ENCODE measurements around the gene KIF19.

The KIF19 gene

GRCh38 chr17:74304184-74304583 lies 21.8 kb upstream of the KIF19 start:
- ATAC-seq = no peak
- no peak for DNase-seq

- DNase-seq (no peak), ATAC-seq (peak; percentile 38)
Observed at GRCh38 chr17:74305865-74306654, 20.0 kb upstream of the KIF19 start.

- ATAC-seq (no peak), DNase-seq (no peak)
Observed at GRCh38 chr17:74307984-74308773, 17.8 kb upstream of the KIF19 start.

GRCh38 chr17:74309902-74310301 lies 16.1 kb upstream of the KIF19 start:
- ATAC-seq (no peak), DNase-seq (no peak)

- DNase-seq (no peak), ATAC-seq (no peak)
Observed at GRCh38 chr17:74314877-74315276, 11.1 kb upstream of the KIF19 start.

- no peak for ATAC-seq
- DNase-seq = no peak
Observed at GRCh38 chr17:74316220-74316619, 9.8 kb upstream of the KIF19 start.

- ATAC-seq = no peak
Observed at GRCh38 chr17:74317071-74317470, 9.0 kb upstream of the KIF19 start.

GRCh38 chr17:74318391-74318790 lies 7.6 kb upstream of the KIF19 start:
- DNase-seq = no peak
- ATAC-seq = no peak

More at GRCh38 chr17:74317071-74317470, 9.0 kb upstream of the KIF19 start:
- no peak for DNase-seq

GRCh38 chr17:74324521-74324920 lies 1.5 kb upstream of the KIF19 start:
- DNase-seq = no peak
- no peak for ATAC-seq

GRCh38 chr17:74325376-74325742 lies 667 bp upstream of the KIF19 start:
- ATAC-seq (no peak), DNase-seq (no peak)

- DNase-seq (no peak), ATAC-seq (no peak)
Observed at GRCh38 chr17:74326506-74326905, 480 bp downstream of the KIF19 start.

GRCh38 chr17:74328487-74328886 lies 2.5 kb downstream of the KIF19 start:
- DNase-seq = no peak
- ATAC-seq = no peak

- DNase-seq = no peak
- ATAC-seq = no peak
Observed at GRCh38 chr17:74329378-74329777, 3.4 kb downstream of the KIF19 start.

GRCh38 chr17:74330446-74330845 lies 4.4 kb downstream of the KIF19 start:
- no peak for ATAC-seq

GRCh38 chr17:74332017-74332650 lies 6.1 kb downstream of the KIF19 start:
- no peak for ATAC-seq
- DNase-seq = no peak

More at GRCh38 chr17:74330446-74330845, 4.4 kb downstream of the KIF19 start:
- DNase-seq = no peak

GRCh38 chr17:74332763-74333283 lies 6.8 kb downstream of the KIF19 start:
- ATAC-seq = no peak
- no peak for DNase-seq

GRCh38 chr17:74334393-74335039 lies 8.5 kb downstream of the KIF19 start:
- DNase-seq = no peak

GRCh38 chr17:74335529-74336062 lies 9.6 kb downstream of the KIF19 start:
- DNase-seq (no peak), ATAC-seq (no peak)

More at GRCh38 chr17:74334393-74335039, 8.5 kb downstream of the KIF19 start:
- ATAC-seq = no peak

GRCh38 chr17:74336307-74336706 lies 10.3 kb downstream of the KIF19 start:
- ATAC-seq = no peak
- no peak for DNase-seq

- DNase-seq (no peak), ATAC-seq (no peak)
Observed at GRCh38 chr17:74337834-74338500, 11.9 kb downstream of the KIF19 start.

GRCh38 chr17:74339537-74340195 lies 13.6 kb downstream of the KIF19 start:
- DNase-seq (no peak), ATAC-seq (no peak)

Measured in stimulated activated naive CD8-positive, alpha-beta T cell treated with anti-CD3 and anti-CD28 coated beads, Interleukin-15, Interleukin-2, amounts not matched to agents 100 U/mL and 50 U/mL, for 24 hours (primary cell).